WTC11 (cell line): ENCODE data around the gene OR9Q1.

ENCODE experiments used
- KAT7 ChIP-seq: sonication (generic); formaldehyde crosslinking; IDR thresholded peaks from 2 replicates; pipeline ENCODE4 v1.8.1; 2023; ENCODE audit warnings: missing genetic modification reagents, mild to moderate bottlenecking, borderline replicate concordance
- NFYB ChIP-seq: sonication (generic); formaldehyde crosslinking; conservative IDR thresholded peaks from 2 replicates; pipeline ENCODE4 v1.8.0; 2022; ENCODE audit warnings: low read depth, missing genetic modification reagents
- SMAD4 ChIP-seq: sonication (generic); formaldehyde crosslinking; IDR thresholded peaks from 2 replicates; pipeline ENCODE4 v1.8.0; 2022; ENCODE audit warnings: mild to moderate bottlenecking, missing genetic modification reagents
- TF ChIP-seq, protein P1 (sequence below): fragments of 200-600 bp; IDR thresholded peaks from 2 replicates; pipeline ENCODE4 v1.8.0; 2022; ENCODE audit warnings: antibody characterized with exemption
- TF ChIP-seq, protein P2 (sequence below): sonication (generic); formaldehyde crosslinking; conservative IDR thresholded peaks from 2 replicates; pipeline ENCODE4 v1.8.1; 2022; ENCODE audit warnings: mild to moderate bottlenecking, missing genetic modification reagents
- TF ChIP-seq, protein P3 (sequence below): fragments of 250-450 bp; sonication (Bioruptor Pico); IDR thresholded peaks from 2 replicates; pipeline ENCODE4 v1.9.0; 2021; ENCODE audit warnings: moderate library complexity, mild to moderate bottlenecking, inconsistent platforms, borderline replicate concordance
- TF ChIP-seq, protein P4 (sequence below): sonication (generic); formaldehyde crosslinking; IDR thresholded peaks from 2 replicates; pipeline ENCODE4 v1.8.0; 2022; ENCODE audit warnings: mild to moderate bottlenecking, missing genetic modification reagents

DNA sequence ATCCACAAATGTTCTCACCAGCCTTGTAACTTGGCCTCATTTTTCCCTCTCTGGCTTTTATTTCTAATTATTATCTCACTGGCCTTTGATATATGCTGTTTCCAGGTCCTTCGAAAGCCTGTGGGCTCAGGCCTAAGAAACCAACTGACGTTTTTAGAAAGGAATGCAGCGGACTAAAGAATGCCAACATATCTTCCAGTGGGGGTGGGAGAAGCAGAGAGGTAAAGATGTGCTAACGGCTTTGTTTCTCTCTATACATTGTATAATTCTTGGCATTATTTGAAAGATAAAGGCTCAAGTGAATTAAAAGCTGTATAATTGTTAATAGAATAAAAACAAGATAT, 35.3 kb downstream of the OR9Q1 start:
- TF ChIP-seq, protein P1, sequence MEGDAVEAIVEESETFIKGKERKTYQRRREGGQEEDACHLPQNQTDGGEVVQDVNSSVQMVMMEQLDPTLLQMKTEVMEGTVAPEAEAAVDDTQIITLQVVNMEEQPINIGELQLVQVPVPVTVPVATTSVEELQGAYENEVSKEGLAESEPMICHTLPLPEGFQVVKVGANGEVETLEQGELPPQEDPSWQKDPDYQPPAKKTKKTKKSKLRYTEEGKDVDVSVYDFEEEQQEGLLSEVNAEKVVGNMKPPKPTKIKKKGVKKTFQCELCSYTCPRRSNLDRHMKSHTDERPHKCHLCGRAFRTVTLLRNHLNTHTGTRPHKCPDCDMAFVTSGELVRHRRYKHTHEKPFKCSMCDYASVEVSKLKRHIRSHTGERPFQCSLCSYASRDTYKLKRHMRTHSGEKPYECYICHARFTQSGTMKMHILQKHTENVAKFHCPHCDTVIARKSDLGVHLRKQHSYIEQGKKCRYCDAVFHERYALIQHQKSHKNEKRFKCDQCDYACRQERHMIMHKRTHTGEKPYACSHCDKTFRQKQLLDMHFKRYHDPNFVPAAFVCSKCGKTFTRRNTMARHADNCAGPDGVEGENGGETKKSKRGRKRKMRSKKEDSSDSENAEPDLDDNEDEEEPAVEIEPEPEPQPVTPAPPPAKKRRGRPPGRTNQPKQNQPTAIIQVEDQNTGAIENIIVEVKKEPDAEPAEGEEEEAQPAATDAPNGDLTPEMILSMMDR = no peak
- TF ChIP-seq, protein P2, sequence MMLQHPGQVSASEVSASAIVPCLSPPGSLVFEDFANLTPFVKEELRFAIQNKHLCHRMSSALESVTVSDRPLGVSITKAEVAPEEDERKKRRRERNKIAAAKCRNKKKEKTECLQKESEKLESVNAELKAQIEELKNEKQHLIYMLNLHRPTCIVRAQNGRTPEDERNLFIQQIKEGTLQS (CRISPR knock-in tag) = no peak
- TF ChIP-seq, protein P3, sequence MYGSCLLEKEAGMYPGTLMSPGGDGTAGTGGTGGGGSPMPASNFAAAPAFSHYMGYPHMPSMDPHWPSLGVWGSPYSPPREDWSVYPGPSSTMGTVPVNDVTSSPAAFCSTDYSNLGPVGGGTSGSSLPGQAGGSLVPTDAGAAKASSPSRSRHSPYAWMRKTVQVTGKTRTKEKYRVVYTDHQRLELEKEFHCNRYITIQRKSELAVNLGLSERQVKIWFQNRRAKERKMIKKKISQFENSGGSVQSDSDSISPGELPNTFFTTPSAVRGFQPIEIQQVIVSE (CRISPR knock-in tag) = no peak
- TF ChIP-seq NFYB (CRISPR knock-in tag) (no peak), KAT7 (CRISPR knock-in tag) (no peak), SMAD4 (CRISPR knock-in tag) (no peak)
- TF ChIP-seq, protein P4, sequence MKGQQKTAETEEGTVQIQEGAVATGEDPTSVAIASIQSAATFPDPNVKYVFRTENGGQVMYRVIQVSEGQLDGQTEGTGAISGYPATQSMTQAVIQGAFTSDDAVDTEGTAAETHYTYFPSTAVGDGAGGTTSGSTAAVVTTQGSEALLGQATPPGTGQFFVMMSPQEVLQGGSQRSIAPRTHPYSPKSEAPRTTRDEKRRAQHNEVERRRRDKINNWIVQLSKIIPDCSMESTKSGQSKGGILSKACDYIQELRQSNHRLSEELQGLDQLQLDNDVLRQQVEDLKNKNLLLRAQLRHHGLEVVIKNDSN (CRISPR knock-in tag) = no peak
